HUDEP-2 (cell line): ENCODE results near the gene DAB1.
"Not testable (repeated sequence)": the region's sequence is repeated elsewhere in the genome, so short reads cannot be mapped to it uniquely, and the experiment has no call there.

Experiments used
- DNase-seq, 76 experiments: peaks; one replicate each; lab custom pipeline; 2025; ENCODE audit not compliant: unreplicated experiment in 76 of 76; lab: John Stamatoyannopoulos, UW

DAB1 gene

DNA sequence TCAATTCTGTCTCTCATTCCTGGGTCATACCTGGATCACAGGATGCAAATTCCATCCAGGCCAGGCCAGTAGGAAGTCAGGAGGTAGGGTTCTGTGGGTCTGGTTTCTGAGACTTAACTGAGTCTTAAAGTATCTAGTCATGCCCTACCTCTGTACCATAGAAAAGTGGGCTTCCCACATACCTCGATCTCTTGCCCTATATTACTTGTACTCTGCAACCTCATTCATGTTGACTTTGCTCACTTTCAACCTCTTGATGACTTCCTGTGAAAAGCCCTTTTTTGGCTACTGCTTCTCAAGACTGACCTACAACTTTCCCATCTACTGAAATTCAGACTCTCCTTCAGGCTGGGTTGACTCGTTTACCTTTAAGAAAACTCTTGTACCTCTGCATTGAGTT, 329.1 kb downstream of the DAB1 start:
- no peak for DNase-seq

DNA sequence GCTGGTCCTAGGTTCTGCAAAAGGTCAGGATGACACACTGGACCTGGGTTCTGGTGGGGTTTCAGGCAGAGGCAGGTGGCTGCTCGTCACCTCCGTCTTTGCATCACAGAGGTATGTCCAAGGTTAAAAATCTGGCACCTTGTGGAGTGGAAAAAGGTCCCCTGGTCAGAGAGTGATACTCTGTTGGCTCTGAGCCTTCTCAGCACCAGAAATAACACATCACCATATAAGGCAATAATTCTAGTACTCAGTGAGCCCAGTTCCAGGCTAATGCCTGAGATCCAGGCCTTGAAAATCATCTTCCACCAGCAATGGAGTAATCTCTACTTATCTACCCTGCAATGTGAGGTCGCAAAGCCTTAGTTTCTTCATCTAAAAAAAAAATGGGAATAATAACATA, 330.7 kb downstream of the DAB1 start:
- no peak for DNase-seq

DNA sequence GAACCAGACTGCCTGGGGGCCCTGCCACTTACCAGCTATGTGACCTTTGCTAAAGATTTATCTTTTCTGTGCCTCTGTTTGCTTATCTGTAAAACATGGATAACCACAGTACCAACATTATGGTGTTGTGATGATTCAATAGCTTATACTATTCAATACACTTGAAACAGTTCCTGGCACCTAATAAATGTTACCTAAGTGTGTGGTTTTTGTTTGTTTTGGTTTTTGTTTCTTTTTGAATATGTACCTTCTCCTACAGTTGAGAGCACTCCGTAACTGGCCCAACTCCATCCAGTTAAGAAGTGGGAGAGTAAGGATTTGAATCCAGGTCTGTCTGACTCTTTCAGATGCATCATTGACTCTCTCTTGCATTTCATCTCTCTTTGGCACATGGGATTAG, 332.2 kb downstream of the DAB1 start:
- no peak for DNase-seq

DNA sequence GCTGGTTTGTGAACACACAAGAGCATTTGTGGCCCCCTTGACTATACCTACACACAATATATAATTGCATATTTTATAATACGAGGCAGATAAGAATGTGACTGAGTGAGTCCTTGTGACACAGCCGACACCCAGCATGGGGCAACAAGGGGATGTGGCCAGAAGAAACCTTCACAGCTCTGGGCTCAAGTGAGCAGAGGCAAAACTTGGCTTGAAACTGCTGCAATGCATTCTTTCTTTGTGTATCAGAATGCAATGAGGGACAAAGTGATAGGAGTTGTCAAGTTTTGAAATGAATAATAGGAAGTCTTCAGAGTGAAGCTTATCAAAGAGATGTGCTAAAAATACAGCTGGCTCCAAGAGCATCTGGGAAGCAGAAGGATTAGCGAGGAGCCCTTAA, 334.0 kb downstream of the DAB1 start:
- no peak for DNase-seq

DNA sequence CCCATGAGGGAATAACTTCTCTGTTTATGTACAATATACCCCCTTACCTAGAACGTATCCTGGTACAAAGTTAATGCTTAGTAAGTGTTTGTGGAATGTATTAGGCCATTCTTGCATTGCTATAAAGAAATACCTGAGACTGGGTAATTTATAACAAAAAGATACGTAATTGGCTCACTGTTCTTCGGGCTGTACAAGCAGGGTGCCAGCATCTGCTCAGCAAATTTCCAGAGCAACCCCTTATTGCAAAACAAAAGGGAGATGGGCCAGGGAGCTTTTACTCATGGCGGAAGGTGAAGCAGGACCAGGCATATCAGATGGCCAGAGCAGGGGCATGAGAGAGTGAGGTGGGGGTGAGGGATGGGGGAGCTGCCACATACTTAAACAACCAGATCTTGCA, 334.6 kb downstream of the DAB1 start:
- DNase-seq, result no peak

DNA sequence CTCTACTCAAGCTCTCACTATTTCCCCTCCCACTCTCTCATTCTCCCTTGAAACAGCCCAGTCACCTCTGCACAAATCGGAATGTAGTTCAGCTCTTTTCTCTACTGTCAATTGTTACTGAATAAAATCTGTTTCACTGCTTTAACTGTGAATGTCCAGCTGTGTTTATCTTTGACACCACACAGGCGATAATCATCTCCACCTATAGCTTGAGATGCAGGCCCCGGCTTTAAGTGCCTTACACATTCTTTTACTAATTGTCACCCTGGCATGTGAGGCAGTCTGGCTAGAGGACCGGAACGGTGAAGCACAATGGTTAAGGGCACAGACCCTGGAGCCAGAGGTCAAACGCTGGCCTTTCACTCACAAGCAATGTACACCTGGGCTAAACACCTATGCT, 335.2 kb downstream of the DAB1 start:
- DNase-seq, result no peak

DNA sequence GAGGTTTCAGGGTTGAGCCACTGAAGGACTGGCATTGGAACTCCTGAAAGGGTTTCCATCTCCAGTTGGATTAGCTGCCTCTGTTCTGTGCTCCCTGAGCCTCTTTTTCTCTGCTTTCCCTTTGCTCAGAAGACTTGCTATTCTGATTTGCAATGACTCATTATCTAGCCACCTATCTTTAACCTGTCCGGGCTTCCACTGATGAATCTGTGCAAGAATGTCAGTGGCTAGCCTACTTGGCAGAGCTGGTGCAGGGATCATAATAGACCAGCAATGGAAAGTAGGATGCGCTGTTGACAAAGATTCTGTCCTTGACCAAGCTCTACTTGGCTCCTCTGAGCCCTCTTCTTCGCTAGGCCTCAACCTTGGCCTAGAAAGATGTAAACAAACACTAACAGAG, 336.2 kb downstream of the DAB1 start:
- DNase-seq, result not testable (repeated sequence)

DNA sequence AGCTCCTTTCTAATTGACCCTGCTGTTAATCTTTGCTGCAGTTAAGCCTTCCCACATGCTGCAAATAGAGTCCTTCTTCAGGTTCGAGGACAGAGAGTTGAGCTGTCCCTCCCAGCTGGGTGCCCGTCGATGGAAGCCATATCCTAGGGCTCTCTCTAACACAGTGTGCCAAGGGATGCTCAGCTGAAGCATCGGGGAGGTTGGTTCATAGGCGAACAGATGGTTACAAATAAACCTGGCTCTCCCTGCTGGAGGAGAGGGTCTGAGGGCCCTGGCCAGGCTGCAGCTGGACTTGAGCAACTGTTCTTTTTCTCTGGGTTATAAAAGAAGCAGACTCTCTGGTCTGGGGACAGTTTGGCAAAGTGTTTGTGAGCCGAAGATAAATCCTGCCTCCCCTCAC, 337.7 kb downstream of the DAB1 start:
- no peak for DNase-seq

DNA sequence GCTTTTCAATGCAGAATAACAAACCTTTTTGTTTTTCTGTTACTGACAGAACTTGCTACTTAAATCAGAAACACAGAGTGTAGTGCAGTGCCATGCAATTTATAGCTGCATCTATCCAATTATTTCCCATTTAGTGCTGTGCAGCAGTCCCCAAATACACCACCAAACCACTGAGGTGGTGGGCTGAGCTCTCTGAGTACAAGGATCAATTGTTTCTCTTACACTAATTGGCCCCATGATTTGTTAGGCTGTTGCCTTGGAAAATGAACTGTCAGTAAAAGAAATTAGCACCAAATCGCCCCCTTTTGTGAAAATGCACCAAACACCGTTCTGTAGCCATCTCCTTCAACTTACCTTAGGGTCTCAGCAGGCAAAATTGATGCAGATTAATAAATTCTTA, 339.2 kb downstream of the DAB1 start:
- DNase-seq, result no peak

DNA sequence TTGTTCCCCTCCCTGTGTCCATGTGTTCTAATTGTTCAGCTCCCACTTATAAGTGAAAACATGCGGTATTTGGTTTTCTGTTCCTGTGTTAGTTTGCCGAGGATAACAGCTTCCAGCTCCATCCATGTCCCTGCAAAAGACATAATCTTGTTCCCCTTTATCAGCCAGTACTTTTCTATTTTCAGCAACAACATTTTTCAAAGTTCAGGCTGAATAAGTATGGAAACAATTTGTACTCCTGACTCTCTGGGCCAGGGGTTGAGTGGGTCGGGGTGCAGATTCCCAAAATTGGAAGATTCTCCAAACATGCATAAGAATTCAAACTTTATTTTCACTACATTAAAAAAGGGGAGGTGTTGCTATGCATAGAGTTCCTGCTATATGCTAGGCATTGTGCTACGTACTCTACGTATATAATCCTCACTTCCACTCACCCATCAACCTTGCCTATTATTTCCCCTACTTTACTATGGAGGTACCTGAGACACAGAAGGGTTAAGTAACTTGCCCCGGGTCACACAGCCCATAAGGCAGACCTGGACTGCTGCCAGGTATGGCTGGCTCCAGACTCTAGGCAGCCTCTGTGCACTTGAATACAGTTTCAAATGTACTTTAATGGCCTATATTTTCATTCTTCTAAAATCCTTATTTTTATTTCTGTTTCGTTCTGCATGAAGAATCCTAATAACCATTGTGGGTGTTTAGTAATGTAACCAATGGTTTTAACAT, 341.0 kb downstream of the DAB1 start:
- no peak for DNase-seq

DNA sequence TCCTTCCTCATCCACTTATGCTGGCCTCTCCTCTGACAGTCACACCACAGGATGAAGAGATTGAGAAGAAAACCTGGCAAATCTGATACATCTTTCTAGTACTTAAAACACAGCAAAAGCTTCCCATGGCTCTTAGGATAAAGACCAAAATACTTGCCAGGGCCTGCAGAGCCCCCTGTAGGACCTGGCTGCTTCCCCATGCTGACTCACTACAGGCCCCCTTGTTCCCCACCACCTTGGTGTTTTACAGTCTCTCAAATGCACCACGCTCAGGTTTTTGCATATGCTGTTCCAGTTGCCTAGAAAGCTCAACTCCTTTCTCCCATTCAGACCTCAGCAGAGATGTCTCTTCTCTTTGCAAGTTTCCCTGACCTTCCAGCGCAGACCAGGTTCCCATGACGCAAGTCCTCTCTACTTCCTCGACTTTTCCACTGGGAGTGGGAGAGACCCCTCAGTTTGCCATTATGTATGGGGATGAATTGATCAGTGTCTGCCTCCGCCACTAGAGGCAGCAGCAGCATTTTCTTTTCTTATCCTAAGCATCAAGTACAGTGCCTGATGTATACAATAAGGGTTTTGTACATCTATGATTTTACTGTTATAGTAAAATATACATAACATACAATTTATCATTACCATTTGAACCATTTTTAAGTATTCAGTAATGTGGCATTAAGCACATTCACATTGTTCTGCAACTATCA, 344.3 kb downstream of the DAB1 start:
- peak in 1 of 76 experiments; percentile 4 for DNase-seq

DNA sequence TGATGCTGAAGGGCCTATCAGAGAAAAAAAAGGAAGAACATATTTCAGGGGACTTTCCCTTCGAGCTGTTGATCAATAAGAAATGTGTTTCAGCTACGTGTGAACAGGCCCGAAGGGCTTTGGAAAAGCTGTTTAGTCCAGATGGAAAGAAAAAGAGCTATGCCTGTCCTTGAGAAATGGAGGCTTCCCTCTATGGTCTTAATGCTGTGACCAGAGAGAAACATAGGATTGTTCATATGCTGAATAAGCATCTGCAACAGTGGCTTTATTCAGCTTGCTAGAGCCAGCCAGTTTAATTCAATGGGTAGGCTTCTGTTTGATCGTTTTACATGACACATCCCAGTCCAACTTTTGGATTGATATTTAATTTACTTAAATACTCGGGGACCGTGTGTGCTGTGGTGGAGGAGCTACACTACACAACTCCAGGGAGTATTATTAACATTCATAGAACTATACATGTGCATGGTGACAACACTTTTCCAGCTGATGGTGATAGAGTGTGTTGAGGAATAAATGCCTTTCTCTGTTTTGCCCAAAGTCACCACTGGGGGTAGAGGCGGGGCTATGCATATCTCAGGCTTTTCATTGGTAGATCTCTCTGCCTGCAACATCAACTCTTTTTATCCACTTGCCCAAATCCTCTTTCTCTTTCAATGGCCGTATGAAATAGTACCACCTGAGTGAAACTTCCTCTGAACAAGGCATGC, 351.3 kb downstream of the DAB1 start:
- peak in 7 of 76 experiments; percentile 0 to 5 (median 2) for DNase-seq

DNA sequence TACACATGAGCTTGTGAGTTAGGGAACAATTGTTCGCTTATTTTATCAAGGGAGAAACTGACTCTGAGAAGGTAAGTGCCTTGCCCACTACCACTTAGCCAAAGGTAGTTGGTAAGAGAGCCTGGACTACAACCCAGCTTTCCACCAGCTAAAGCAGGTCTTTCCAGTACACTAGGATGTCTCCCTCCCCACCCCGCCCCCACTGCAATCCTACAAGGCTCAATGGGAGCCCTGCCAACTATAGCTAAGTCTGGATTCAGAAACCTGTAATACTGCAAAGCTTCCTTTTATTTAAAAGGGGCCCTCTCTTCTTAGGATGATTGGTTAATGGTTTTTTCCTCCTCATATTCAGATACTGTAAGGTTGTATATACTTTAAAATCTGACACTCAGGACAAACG, 356.0 kb downstream of the DAB1 start:
- DNase-seq, result no peak

DNA sequence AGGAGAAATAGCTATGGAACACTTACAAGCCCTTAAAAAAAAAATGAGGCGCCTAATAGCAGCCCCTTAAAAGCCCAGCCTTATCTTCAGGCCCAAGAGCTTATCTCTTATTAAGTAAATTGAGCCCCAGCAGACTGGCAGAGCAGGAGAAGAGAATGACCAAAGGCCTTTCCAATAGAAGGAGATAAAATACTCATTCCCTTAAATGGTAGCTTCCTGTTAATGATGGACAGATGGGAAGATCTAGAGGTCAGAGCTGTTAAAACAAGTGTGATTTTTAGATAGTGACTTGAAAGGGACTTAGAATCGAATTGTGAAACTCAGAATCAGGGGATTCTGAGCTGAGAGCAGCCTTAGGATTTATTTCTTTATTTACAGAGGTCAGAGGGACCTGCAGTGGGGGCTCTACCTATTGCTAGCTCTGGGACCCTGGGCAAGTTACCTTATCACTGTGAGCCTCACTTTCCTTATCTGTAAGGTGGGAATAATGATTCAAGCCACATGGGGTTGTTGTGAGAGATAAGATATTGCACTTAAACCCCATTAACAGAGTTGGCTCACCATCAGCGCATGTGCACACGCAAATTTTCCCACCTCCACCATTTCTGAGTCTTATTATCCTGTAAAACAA, 356.8 kb downstream of the DAB1 start:
- no peak for DNase-seq

DNA sequence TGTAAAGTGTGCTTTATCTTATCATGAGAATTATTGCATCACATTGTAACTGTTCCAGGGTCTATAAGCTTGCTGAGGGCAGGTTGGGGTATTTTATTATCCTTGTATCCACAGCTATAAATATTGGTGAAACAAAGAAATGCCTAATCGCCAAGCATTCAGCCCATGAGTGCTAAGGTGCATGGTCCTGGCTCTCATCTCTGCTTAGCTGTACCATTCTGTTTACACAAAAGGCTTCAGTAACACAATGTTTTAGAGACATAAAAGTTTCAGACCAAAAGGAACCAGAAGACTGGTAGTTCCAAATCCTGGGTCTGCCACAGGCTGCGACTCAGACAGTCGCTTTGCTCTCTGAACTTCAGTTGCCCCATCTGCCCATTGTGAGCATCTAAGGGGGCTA, 358.4 kb downstream of the DAB1 start:
- no peak for DNase-seq

DNA sequence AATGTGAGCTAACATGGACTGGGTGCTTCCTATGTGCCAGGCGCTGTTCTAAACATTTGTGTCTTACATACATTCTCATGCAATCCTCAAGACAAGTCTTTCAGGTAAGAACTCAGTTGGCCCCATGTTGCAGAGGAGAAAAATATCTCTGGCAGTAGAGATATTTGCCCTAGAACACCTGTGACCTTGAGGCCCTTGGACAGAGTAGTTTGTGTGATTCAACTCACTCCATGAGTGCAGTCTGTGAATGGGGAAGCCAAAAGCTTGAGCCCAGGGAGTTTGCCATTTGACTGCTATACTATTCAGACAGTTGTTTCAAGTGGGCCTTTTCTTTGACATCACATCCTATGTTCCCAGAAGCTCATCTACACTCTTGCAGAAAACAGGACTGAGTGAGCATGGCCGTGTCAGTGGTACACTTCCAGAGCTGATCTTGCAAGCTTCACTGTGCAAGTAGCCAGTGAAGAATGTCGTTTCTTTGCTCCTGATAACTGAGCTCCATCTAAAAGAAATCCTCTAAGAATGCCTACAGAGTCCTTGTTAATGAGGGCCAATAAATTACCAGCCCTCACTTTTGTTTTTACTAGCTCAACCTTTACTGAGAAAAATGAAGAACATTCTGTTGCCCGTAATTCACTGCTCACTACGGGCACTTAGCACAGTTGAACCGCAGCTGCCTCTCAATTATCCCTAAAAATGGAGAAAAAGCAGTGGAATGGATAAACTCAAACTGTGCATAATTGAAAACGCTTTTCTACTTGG, 359.3 kb downstream of the DAB1 start:
- no peak for DNase-seq

DNA sequence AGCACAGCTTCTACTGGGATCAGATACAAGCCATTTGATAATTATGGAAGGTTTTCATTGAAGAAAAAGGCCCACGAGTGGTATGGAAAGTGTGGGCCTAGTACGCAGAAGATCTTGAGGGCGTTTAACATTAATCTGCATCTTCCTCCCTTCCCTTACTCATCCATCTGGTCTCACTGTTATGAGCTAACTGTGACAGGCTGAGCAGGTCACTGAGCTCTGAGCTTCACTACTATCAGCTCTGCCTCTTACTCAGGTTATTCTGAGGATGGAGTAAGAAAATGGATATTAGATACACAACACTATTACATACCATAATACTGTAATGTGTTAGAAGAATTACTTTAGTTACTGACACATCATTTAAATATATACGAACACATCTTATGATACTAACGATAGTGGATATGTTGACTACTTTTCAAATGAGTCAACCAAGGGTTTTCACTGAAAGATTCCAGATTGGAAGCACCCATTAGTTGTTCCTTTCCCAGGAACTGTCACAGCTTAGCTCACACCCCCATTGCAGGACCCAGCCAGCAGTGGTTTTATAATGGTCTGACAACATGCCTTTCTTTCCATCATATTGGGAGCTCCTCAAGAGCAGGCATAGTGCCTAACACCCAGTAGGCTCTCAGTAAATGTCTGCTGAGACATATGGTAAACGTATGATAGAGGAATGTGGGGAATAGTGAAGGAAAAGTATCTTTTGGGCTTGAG, 360.3 kb downstream of the DAB1 start:
- DNase-seq, result no peak

DNA sequence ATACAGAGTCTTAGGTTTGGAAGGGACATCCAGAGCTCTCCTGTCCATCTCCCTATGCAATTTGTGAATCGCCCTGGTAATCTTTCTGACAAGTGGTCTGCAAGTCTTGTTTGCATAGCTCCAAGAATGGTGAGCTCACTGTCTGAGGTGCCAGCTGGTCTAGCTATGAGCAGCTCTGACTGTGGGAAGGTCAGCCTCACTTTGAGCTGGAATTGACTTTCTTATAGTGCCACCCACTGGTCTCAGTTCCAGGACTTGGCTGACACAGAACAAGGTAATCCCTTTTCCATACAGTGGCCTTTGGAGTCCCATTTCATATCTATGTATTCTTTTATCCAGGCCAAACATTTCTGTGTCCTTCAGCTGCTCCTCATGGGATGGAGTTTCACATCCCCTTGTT, 362.5 kb downstream of the DAB1 start:
- peak in 1 of 76 experiments; percentile 13 for DNase-seq

DNA sequence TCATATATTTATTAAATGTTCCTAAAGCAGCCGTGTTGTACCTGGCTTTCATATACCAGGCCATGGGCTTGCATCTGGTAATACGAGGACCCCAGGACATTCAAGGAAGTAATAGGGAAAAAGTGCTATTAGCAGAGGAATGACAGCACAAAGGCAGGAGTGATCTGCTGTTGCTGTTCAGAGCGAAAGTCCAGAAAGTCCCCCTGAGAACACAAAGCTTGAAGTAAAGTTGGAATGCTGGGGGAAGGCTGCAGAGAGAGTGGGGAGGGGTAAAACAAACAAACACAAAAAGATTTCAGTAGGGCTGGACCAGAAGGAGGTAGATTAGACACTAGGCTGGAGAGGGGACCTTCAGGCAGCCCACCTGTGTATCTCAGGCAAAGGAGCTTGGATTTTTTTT, 363.4 kb downstream of the DAB1 start:
- no peak for DNase-seq
